Pancreas (tissue), 10 donors: Measurements from ENCODE around the gene INPP5A. TPM values are rescaled to one million over a fixed set of nuclear protein-coding genes. Genes with fewer than 3 reads are reported as not detected.

Experiments
- ATAC-seq, 4 donors: fragments of 200-7000 bp; cut with Tn5 transposase; one replicate each; pipeline versions ENCODE4 v1.8.0 to v1.9.1; 2020; ENCODE audit warnings: mild to moderate bottlenecking in 4 of 4, moderate library complexity in 4 of 4
- DNase-seq, 6 donors: peaks; one replicate each; pipeline ENCODE4 v3.0.0-alpha.2; 2020
- FAIRE-seq: peaks from 2 replicates; lab custom pipeline; 2012; peaks lifted over from hg19 to GRCh38; lab: Jason Lieb, UNC
- H3K27ac ChIP-seq, 4 donors: fragments of 200-600 bp; sonication (generic); 1 replicate in 3 of 4; 2 replicates in 1 of 4; pipeline versions ENCODE4 v1.5.0 to v1.8.0; 2020
- H3K27me3 ChIP-seq, 4 donors: fragments of 200-600 bp; one replicate each; pipeline ENCODE4 v1.8.0; 2021
- H3K36me3 ChIP-seq, 3 donors: fragments of 200-600 bp; sonication (generic) in 1 of 3; one replicate each; pipeline versions ENCODE4 v1.5.0 to v1.8.0; 2020 to 2021
- H3K4me1 ChIP-seq, 3 donors: fragments of 200-600 bp; one replicate each; pipeline ENCODE4 v1.8.0; 2021
- H3K4me3 ChIP-seq, 4 donors: fragments of 200-600 bp; sonication (generic) in 2 of 4; one replicate each; pipeline versions ENCODE4 v1.5.0 to v1.8.0; 2020 to 2021
- H3K9me3 ChIP-seq, 4 donors: fragments of 200-600 bp; one replicate each; pipeline ENCODE4 v1.8.0; 2021
- WGBS, 2 donors: extraction: QIAGEN DNeasy Blood & Tissue Kit; methylation state at CpG; one replicate each; pipeline ENCODE4 v1.1.7; 2013; 5-methylcytosine and 5-hydroxymethylcytosine counted together
- intact Hi-C, 3 donors: fragments of 100-400 bp; cut with DNase I; formaldehyde crosslinking; loops; one replicate each; pipeline versions ENCODE4 v1.11.1 to v1.14.2; 2022
- polyA plus RNA-seq, 2 donors: library from polyadenylated mRNA; stranded (reverse); fragments of 200-250 nt; gene quantifications; one replicate each; pipeline ENCODE4 v1.2.3, GENCODE V29; 2013
- total RNA-seq, 6 donors: library from RNA; stranded (reverse); fragmentation: NEBNext Ultra II Directional in 4 of 6; extraction: Animal tissue kit (Norgen Biotek cat#: 25700) in 4 of 6; gene quantifications; one replicate each; pipeline versions ENCODE4 v1.2.1 to v1.2.4, GENCODE V29; 2021 to 2023
- TF ChIP-seq, protein P1 (sequence below), 4 donors: fragments of 200-600 bp; sonication (generic) in 3 of 4; IDR thresholded peaks; one replicate each; pipeline versions ENCODE4 v1.5.0 to v1.8.0; 2021; ENCODE audit warnings: antibody characterized with exemption in 4 of 4
- donor health status: healthy with polysubstance abuse.
- donor health status: DM: no; HTN: no; CAD: no; lungs with moderate emphysema.
- donor health status: DM: no; HTN: no; CAD: no.
- donor health status: control.
- donor health status: control.
- donor health status: Bipolar disorder and iron deficiency.
- donor health status: DM: yes; HTN: yes; CAD: no.
- donor health status: DM: no; HTN: no; CAD: no.
- donor health status: DM: no; HTN: no; CAD: no.
- donor health status: DM: yes; HTN: yes; CAD: no.

The INPP5A gene
- total and polyA plus RNA-seq, 8 donors, result 5.9 to 15.6 (median 11.3) TPM

GRCh38 chr10:132562177-132562915, 24.8 kb downstream of the INPP5A start:
- ATAC-seq (no peak), FAIRE-seq (no peak), DNase-seq (peak in 1 of 6 donors; percentile 49)
- 95 to 97% methylated on average over 29 of the region's 29 CpGs for WGBS, 2 donors
- intact Hi-C loops, result no loop called here
- Histone ChIP-seq H3K9me3 (no peaks in the 10 kb centered on the region), H3K27ac (no peak overlapping the region), H3K4me3 (no peak overlapping the region), H3K27me3 (no peaks in the 10 kb centered on the region), H3K36me3 (no peaks in the 10 kb centered on the region), H3K4me1 (no peaks in the 10 kb centered on the region)
- TF ChIP-seq, protein P1, sequence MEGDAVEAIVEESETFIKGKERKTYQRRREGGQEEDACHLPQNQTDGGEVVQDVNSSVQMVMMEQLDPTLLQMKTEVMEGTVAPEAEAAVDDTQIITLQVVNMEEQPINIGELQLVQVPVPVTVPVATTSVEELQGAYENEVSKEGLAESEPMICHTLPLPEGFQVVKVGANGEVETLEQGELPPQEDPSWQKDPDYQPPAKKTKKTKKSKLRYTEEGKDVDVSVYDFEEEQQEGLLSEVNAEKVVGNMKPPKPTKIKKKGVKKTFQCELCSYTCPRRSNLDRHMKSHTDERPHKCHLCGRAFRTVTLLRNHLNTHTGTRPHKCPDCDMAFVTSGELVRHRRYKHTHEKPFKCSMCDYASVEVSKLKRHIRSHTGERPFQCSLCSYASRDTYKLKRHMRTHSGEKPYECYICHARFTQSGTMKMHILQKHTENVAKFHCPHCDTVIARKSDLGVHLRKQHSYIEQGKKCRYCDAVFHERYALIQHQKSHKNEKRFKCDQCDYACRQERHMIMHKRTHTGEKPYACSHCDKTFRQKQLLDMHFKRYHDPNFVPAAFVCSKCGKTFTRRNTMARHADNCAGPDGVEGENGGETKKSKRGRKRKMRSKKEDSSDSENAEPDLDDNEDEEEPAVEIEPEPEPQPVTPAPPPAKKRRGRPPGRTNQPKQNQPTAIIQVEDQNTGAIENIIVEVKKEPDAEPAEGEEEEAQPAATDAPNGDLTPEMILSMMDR (IDR thresholded peaks at IDR 0.05), result no peak

- no peak overlapping the region for H3K4me3 ChIP-seq
- intact Hi-C loops, result no loop called here
- H3K36me3 ChIP-seq, result no peaks in the 10 kb centered on the region
- H3K9me3 ChIP-seq, result no peaks in the 10 kb centered on the region
- WGBS, 2 donors, result 88% methylated on average over 14 of the region's 14 CpGs
- no peak overlapping the region for H3K27ac ChIP-seq
- TF ChIP-seq, protein P1 (IDR thresholded peaks at IDR 0.05), result no peak
- no peak for ATAC-seq
- no peaks in the 10 kb centered on the region for H3K27me3 ChIP-seq
- no peak for FAIRE-seq
- DNase-seq, result no peak
- H3K4me1 ChIP-seq, result no peaks in the 10 kb centered on the region
Measured at GRCh38 chr10:132562916-132563456, 25.4 kb downstream of the INPP5A start.

DNA sequence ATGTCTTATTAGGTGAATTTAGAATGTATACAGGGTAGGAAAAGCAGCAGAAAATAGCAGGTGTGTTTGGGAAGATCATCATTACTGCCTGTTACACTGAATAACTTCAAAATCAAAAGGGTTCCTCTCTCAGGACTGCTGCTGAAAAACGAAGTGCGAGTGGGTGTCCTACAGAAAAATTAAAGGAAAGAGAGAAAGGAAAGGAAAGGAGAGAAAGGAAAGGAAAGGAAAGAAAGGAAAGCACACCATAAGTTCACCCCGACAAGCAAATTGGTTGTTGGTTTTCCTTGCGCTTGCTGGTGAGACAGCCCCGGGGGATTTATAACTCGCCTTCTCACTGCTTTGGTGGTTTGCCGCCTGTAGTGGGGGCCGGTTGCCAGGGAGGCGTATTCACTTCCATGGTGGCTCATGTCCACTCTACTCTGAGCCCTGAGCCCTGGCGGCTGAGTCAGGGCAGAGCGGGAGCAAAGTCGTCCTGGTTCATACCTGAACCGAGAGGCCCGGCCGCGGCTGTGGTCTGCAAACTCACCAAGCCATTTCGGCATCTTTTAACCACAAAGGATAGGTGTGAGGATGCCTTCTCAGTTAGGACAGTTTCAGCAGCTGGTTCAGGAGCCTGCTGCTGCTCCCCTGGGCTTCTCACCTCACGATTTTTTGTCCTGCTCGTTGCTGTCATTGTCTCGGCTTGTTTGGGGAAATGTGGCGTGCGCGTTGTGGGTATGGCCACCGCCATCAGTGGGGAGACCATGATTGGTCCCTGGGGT, 26.1 kb downstream of the INPP5A start:
- DNase-seq (no peak), ATAC-seq (no peak), FAIRE-seq (no peak)
- Histone ChIP-seq H3K36me3 (no peaks in the 10 kb centered on the region), H3K4me3 (no peak overlapping the region), H3K27me3 (no peaks in the 10 kb centered on the region), H3K27ac (no peak overlapping the region), H3K9me3 (no peaks in the 10 kb centered on the region), H3K4me1 (no peaks in the 10 kb centered on the region)
- intact Hi-C loops, result no loop called here
- TF ChIP-seq, protein P1 (IDR thresholded peaks at IDR 0.05), result no peak
- 94 to 97% methylated on average over 24 of the region's 24 CpGs for WGBS, 2 donors

GRCh38 chr10:132564249-132564605, 26.6 kb downstream of the INPP5A start:
- H3K4me3 ChIP-seq, result no peak overlapping the region
- FAIRE-seq (no peak), DNase-seq (no peak), ATAC-seq (no peak)
- 95% methylated on average over 10 of the region's 10 CpGs for WGBS, 2 donors
- H3K36me3 ChIP-seq, result no peaks in the 10 kb centered on the region
- TF ChIP-seq, protein P1 (IDR thresholded peaks at IDR 0.05), result no peak
- no peaks in the 10 kb centered on the region for H3K9me3 ChIP-seq
- H3K27ac ChIP-seq, result no peak overlapping the region
- H3K27me3 ChIP-seq, result no peaks in the 10 kb centered on the region
- intact Hi-C loops, result no loop called here
- no peaks in the 10 kb centered on the region for H3K4me1 ChIP-seq
